ENCODE results near the gene UBR3.

DNA sequence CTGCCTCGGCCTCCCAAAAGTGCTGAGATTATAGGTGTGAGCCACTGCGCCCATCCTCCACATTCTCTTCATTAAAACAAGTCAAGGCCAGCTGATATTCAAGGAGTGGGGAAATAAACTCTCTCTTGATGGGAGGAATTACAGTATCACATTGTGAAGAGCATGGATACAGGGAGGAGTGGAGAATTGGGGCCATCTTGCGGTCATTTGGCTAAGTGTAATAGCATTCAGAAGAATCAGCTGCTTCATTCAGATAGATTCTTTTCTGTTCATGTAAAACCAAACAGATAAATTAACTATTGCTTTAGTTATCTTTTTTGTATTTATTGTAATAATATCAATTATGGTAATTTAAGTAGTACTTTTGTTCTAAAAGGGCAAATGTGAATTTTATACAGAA is 156.3 kb downstream of the UBR3 start:
- no peak for TF ChIP-seq POLR2A (IDR thresholded peaks at IDR 0.05)
- TF ChIP-seq, protein P1, sequence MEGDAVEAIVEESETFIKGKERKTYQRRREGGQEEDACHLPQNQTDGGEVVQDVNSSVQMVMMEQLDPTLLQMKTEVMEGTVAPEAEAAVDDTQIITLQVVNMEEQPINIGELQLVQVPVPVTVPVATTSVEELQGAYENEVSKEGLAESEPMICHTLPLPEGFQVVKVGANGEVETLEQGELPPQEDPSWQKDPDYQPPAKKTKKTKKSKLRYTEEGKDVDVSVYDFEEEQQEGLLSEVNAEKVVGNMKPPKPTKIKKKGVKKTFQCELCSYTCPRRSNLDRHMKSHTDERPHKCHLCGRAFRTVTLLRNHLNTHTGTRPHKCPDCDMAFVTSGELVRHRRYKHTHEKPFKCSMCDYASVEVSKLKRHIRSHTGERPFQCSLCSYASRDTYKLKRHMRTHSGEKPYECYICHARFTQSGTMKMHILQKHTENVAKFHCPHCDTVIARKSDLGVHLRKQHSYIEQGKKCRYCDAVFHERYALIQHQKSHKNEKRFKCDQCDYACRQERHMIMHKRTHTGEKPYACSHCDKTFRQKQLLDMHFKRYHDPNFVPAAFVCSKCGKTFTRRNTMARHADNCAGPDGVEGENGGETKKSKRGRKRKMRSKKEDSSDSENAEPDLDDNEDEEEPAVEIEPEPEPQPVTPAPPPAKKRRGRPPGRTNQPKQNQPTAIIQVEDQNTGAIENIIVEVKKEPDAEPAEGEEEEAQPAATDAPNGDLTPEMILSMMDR (IDR thresholded peaks at IDR 0.05) = no peak
